K562 (cell line): ENCODE measurements around the gene GOLGA5. TPM values are rescaled to one million over a fixed set of nuclear protein-coding genes. Genes with fewer than 3 reads are reported as not detected.

ENCODE experiments used
- ATAC-seq: fragments of 200-7000 bp; cut with Tn5 transposase; 3 replicates; pipeline ENCODE4 v1.9.1; 2020; ENCODE audit warnings: moderate library complexity
- BruUV-seq: library from RNA; stranded (reverse); fragments of 400-500 nt; replicated peaks from 2 replicates; lab custom pipeline; 2021; lab: Mats Ljungman, UMichigan
- CTCF ChIA-PET: fragments of 300-600 bp; formaldehyde crosslinking; extraction: SDS; loops from one replicate; lab custom pipeline; 2021; ENCODE audit warnings: low intra/inter-chr PET ratio; lab: Yijun Ruan, JAX
- POLR2A ChIA-PET: fragments of 300-600, 350-650 bp; sonication (Branson Sonifier 250); formaldehyde crosslinking; extraction: SDS; loops from one replicate; lab custom pipeline; 2021; ENCODE audit warnings: antibody characterized with exemption, inconsistent platforms; lab: Yijun Ruan, JAX
- DNase-seq, 4 experiments: peaks; one replicate each; pipeline versions ENCODE4 v3.0.0 to v3.0.0-alpha.2; 2011 to 2018; ENCODE audit warnings: low spot score in 3 of 4, mixed read lengths in 3 of 4; ENCODE audit errors: extremely low read depth in 1 of 4
- FAIRE-seq: peaks from 2 replicates; lab custom pipeline; 2011; peaks lifted over from hg19 to GRCh38; lab: Jason Lieb, UNC
- H2AFZ ChIP-seq: 2 replicates; pipeline ENCODE4 v1.6.0; 2011; ENCODE audit warnings: low read depth, low read length, control low read depth, inconsistent platforms
- H3K27ac ChIP-seq: fragments of 200-600 bp; 3 replicates; pipeline ENCODE4 v1.8.0; 2011; ENCODE audit warnings: low read depth, mild to moderate bottlenecking, control low read depth, inconsistent platforms, low read length, moderate library complexity, mixed read lengths; ENCODE audit errors: extremely low read depth
- H3K27me3 ChIP-seq, 2 experiments: fragments of 300-600 bp in 1 of 2; 2 replicates in 1 of 2; 3 replicates in 1 of 2; pipeline versions ENCODE4 v1.6.0 to v1.8.0; 2011; ENCODE audit warnings: inconsistent platforms in 2 of 2, low read length in 2 of 2, mild to moderate bottlenecking in 1 of 2, mixed read lengths in 1 of 2, moderate library complexity in 1 of 2; ENCODE audit not compliant: control insufficient read depth in 2 of 2, insufficient read depth in 2 of 2
- H3K36me3 ChIP-seq: fragments of 300-600 bp; 3 replicates; pipeline ENCODE4 v1.8.0; 2011; ENCODE audit warnings: mild to moderate bottlenecking, low read length, inconsistent platforms; ENCODE audit not compliant: control insufficient read depth, insufficient read depth
- H3K4me1 ChIP-seq, 2 experiments: fragments of 200-600 bp in 1 of 2; replicated peaks in 1 of 2; 2 replicates in 1 of 2; 3 replicates in 1 of 2; pipeline versions ENCODE4 v1.5.1 to v1.8.0; 2011; ENCODE audit warnings: inconsistent platforms in 2 of 2, low read length in 2 of 2, mild to moderate bottlenecking in 1 of 2, mixed read lengths in 1 of 2, moderate library complexity in 1 of 2; ENCODE audit not compliant: control insufficient read depth in 2 of 2, insufficient read depth in 2 of 2
- H3K4me2 ChIP-seq: 2 replicates; pipeline ENCODE4 v1.6.1; 2011; ENCODE audit warnings: low read length, control low read depth, inconsistent platforms, mixed read lengths; ENCODE audit not compliant: insufficient read depth
- H3K4me3 ChIP-seq: fragments of 200-600 bp; sonication (generic), shearing (Covaris generic); 2 replicates; pipeline ENCODE4 v1.5.1; 2016; ENCODE audit warnings: control low read depth, inconsistent platforms
- H3K79me2 ChIP-seq: fragments of 200-600 bp; 3 replicates; pipeline ENCODE4 v1.8.0; 2011; ENCODE audit warnings: low read length, inconsistent platforms; ENCODE audit not compliant: control insufficient read depth, insufficient read depth
- H3K9ac ChIP-seq, 2 experiments: 2 replicates each; pipeline versions ENCODE4 v1.6.0 to v1.6.1; 2011; ENCODE audit warnings: low read depth in 2 of 2, low read length in 2 of 2, control low read depth in 1 of 2, inconsistent platforms in 1 of 2, mild to moderate bottlenecking in 1 of 2, mixed read lengths in 1 of 2; ENCODE audit not compliant: insufficient read depth in 1 of 2
- H3K9me1 ChIP-seq: one replicate; pipeline ENCODE4 v1.6.0; 2011; ENCODE audit warnings: inconsistent platforms, mild to moderate bottlenecking, low read length, moderate library complexity; ENCODE audit not compliant: control insufficient read depth, insufficient read depth
- H3K9me3 ChIP-seq: replicated peaks from 2 replicates; pipeline ENCODE4 v1.5.1; 2011; ENCODE audit warnings: low read depth, low read length, inconsistent platforms; ENCODE audit not compliant: control insufficient read depth, insufficient read depth
- H4K20me1 ChIP-seq: replicated peaks from 2 replicates; pipeline ENCODE4 v1.6.1; 2011; ENCODE audit warnings: low read length, inconsistent platforms, mixed read lengths; ENCODE audit not compliant: control insufficient read depth, insufficient read depth
- ATF1 ChIP-seq, 2 experiments: fragments of 450-650 bp in 1 of 2; IDR thresholded peaks; 2 replicates each; pipeline ENCODE4 v1.6.1; 2016; ENCODE audit warnings: missing compliant biosample characterization in 1 of 2, missing genetic modification characterization in 1 of 2
- C11orf30 ChIP-seq: fragments of 450-650 bp; IDR thresholded peaks from 2 replicates; pipeline ENCODE4 v1.6.1; 2016; ENCODE audit warnings: low read depth, mild to moderate bottlenecking
- CBFA2T2 ChIP-seq: fragments of 450-650 bp; conservative IDR thresholded peaks from 2 replicates; pipeline ENCODE4 v1.6.1; 2017; ENCODE audit warnings: mild to moderate bottlenecking
- CHAMP1 ChIP-seq: fragments of 450-650 bp; IDR thresholded peaks from 2 replicates; pipeline ENCODE4 v1.6.1; 2016; ENCODE audit warnings: mild to moderate bottlenecking
- DPF2 ChIP-seq: fragments of 450-650 bp; IDR thresholded peaks from 2 replicates; pipeline ENCODE4 v1.6.1; 2016
- JUN ChIP-seq, 2 experiments: sonication (generic) in 1 of 2; formaldehyde crosslinking in 1 of 2; IDR thresholded peaks; 2 replicates each; pipeline versions ENCODE4 v1.6.1 to v1.8.0; 2012 to 2022; ENCODE audit warnings: borderline replicate concordance in 2 of 2, mild to moderate bottlenecking in 2 of 2, improper control_type of control experiment in 1 of 2, low read depth in 1 of 2, low read length in 1 of 2, missing genetic modification reagents in 1 of 2
- JUND ChIP-seq, 2 experiments: IDR thresholded peaks; 2 replicates in 1 of 2; 3 replicates in 1 of 2; pipeline ENCODE4 v1.6.1; 2011; ENCODE audit warnings: borderline replicate concordance in 2 of 2, low read depth in 2 of 2, low read length in 2 of 2, improper control_type of control experiment in 1 of 2, missing biosample characterization in 1 of 2, missing genetic modification characterization in 1 of 2, missing genetic modification reagents in 1 of 2
- MAX ChIP-seq: sonication (generic); formaldehyde crosslinking; IDR thresholded peaks from 2 replicates; pipeline ENCODE4 v1.9.0; 2022; ENCODE audit warnings: mild to moderate bottlenecking, missing genetic modification reagents
- NR2C1 ChIP-seq, 2 experiments: fragments of 450-650 bp; IDR thresholded peaks; 2 replicates each; pipeline ENCODE4 v1.6.1; 2017; ENCODE audit warnings: mild to moderate bottlenecking in 2 of 2, antibody characterized with exemption in 1 of 2, inconsistent platforms in 1 of 2, missing compliant biosample characterization in 1 of 2, missing genetic modification characterization in 1 of 2
- SMARCA4 ChIP-seq: fragments of 450-650 bp; IDR thresholded peaks from 2 replicates; pipeline ENCODE4 v1.6.1; 2016
- TFAM ChIP-seq: fragments of 250-450 bp; sonication (Bioruptor Pico); conservative IDR thresholded peaks from 2 replicates; pipeline ENCODE4 v1.5.0; 2021; ENCODE audit warnings: mild to moderate bottlenecking, moderate library complexity
- ZNF316 ChIP-seq: fragments of 450-650 bp; IDR thresholded peaks from 2 replicates; pipeline ENCODE4 v1.6.1; 2016
- ZNF395 ChIP-seq: fragments of 200-800 bp; sonication (Bioruptor generic); IDR thresholded peaks from 2 replicates; pipeline ENCODE4 v1.6.1; 2017; ENCODE audit warnings: missing genetic modification characterization, missing compliant biosample characterization
- ZNF445 ChIP-seq: fragments of 250-450 bp; sonication (Bioruptor Pico); IDR thresholded peaks from 2 replicates; pipeline ENCODE4 v1.4.0; 2020; ENCODE audit warnings: low read depth, mild to moderate bottlenecking, moderate library complexity
- ZNF766 ChIP-seq: fragments of 200-800 bp; sonication (Bioruptor generic); conservative IDR thresholded peaks from 2 replicates; pipeline ENCODE4 v1.6.1; 2016; ENCODE audit warnings: missing genetic modification characterization, missing compliant biosample characterization
- ZNF778 ChIP-seq: fragments of 450-650 bp; formaldehyde crosslinking; IDR thresholded peaks from 2 replicates; pipeline ENCODE4 v1.4.0; 2020; ENCODE audit warnings: mild to moderate bottlenecking, moderate library complexity
- WGBS: fragments of 100-300 bp; shearing (Covaris generic); methylation state at CpG from one replicate; pipeline ENCODE4 v1.1.6; 2016; ENCODE audit warnings: low coverage, mixed read lengths; ENCODE audit not compliant: insufficient coverage; ENCODE audit errors: missing lambda C conversion rate; 5-methylcytosine and 5-hydroxymethylcytosine counted together
- in situ Hi-C: fragments of 300-500 bp; cut with MboI; formaldehyde crosslinking; loops from 4 replicates; pipeline ENCODE4 v1.15.0; 2018; ENCODE audit warnings: inconsistent platforms, mixed read lengths
- intact Hi-C: fragments of 100-400 bp; cut with micrococcal nuclease; formaldehyde crosslinking; loops from 2 replicates; pipeline ENCODE4 v1.14.2; 2022
- polyA plus RNA-seq, 8 experiments: library from polyadenylated mRNA; depleted of rRNA in 4 of 8; stranded (reverse) in 5 of 8; unstranded in 3 of 8; fragments of >200 nt; fragmentation: Nextera tagmentation in 2 of 8; fragmentation: Illumina TruSeq in 1 of 8; extraction: Ambion mirVana in 2 of 8; extraction: Trizol in 1 of 8; gene quantifications; 2 replicates each; pipeline versions ENCODE4 v1.2.1 to v1.2.3, GENCODE V29; 2011 to 2014; ENCODE audit warnings: inconsistent platforms in 1 of 8, missing spikeins in 1 of 8
- total RNA-seq, 7 experiments: library from RNA; depleted of rRNA in 6 of 7; stranded (reverse); fragments of >200 nt in 6 of 7; fragmentation: Illumina TruSeq in 2 of 7; extraction: Trizol in 2 of 7; gene quantifications; 2 replicates each; pipeline versions ENCODE4 v1.2.1 to v1.2.3, GENCODE V29; 2011 to 2021; ENCODE audit warnings: low replicate concordance in 1 of 7

GOLGA5 gene
- total and polyA plus RNA-seq, 9 of the 15 experiments (the other 6 are each of a cell fraction or from before 2014, with no cell fraction given): 5.7 to 19.6 (median 12.7) TPM

GRCh38 chr14:92785667-92786426, 8.3 kb upstream of the GOLGA5 start:
- Histone ChIP-seq H3K9me3 (peaks cover 5% of the 10 kb centered on the region; the same call in 1 of the 2 replicates), H3K9ac (no peak overlapping the region), H3K9me1 (no peaks in the 10 kb centered on the region), H3K27ac (peak overlapping the region; percentile 49; the same call in 2 of the 3 replicates), H2AFZ (peak overlapping the region; percentile 49), H3K4me1 (peaks cover 0 to 11% of the 10 kb centered on the region in 2 experiments; a peak in 3 of 5 replicates), H4K20me1 (no peaks in the 10 kb centered on the region), H3K4me3 (no peak overlapping the region), H3K36me3 (no peaks in the 10 kb centered on the region), H3K79me2 (no peaks in the 10 kb centered on the region), H3K27me3 (no peaks in the 10 kb centered on the region), H3K4me2 (peak overlapping the region; percentile 31)
- WGBS: 21% methylated on average over 6 of the region's 6 CpGs
- intact Hi-C loops (no loop called here), in situ Hi-C loops (no loop called here)
- DNase-seq: peak; percentile 27 to 62 (median 30)
- peak; percentile 77 for FAIRE-seq
- ATAC-seq: peak; percentile 85
- BruUV-seq: no TSS peak
- ChIA-PET POLR2A (interaction anchor here (1.4 kb wide), 1 partner anchor 68 kb away, joined by 3 read pairs; no protein-coding TSS in a partner anchor), CTCF (interaction anchor here (1.5 to 2.5 kb wide), 2 partner anchors 68 to 99 kb away, joined by 3 to 14 read pairs; no protein-coding TSS in a partner anchor)
- TF ChIP-seq ZNF395 (CRISPR knock-in tag): no peak
- TF ChIP-seq ZNF316: peak; percentile 68
- no peak for TF ChIP-seq TFAM (CRISPR knock-in tag)
- peak; percentile 53 for TF ChIP-seq CBFA2T2
- TF ChIP-seq SMARCA4: 0 out of 2 replicates have a peak, but pooled peaks have one; percentile 58
- no peak for TF ChIP-seq CHAMP1
- peak; percentile 59; the same call in 1 of the 2 replicates for TF ChIP-seq JUND (IDR thresholded peaks at IDR 0.05; ENCODE audit: borderline replicate concordance, low read depth, low read length)
- TF ChIP-seq JUND (tag; IDR thresholded peaks at IDR 0.05; ENCODE audit: borderline replicate concordance, low read depth, low read length): peak; percentile 43; the same call in 1 of the 3 replicates
- TF ChIP-seq C11orf30: peak; percentile 72
- no peak for TF ChIP-seq ATF1 (CRISPR knock-in tag; IDR thresholded peaks at IDR 0.05)
- 0 out of 2 replicates have a peak, but pooled peaks have one; percentile 17 for TF ChIP-seq ATF1 (tag; IDR thresholded peaks at IDR 0.05)
- TF ChIP-seq DPF2: peak; percentile 75
- no peak for TF ChIP-seq MAX (CRISPR knock-in tag)
- no peak for TF ChIP-seq NR2C1 (IDR thresholded peaks at IDR 0.05)
- no peak for TF ChIP-seq NR2C1 (tag; IDR thresholded peaks at IDR 0.05)
- TF ChIP-seq JUN (IDR thresholded peaks at IDR 0.05; ENCODE audit: borderline replicate concordance, low read depth, low read length): peak; percentile 31; the same call in 1 of the 2 replicates
- TF ChIP-seq JUN (CRISPR knock-in tag; IDR thresholded peaks at IDR 0.05; ENCODE audit: borderline replicate concordance): no peak
- TF ChIP-seq ZNF778 (CRISPR knock-in tag): no peak
- TF ChIP-seq ZNF766: peak; percentile 63
- TF ChIP-seq ZNF445: no peak
